Measurements from ENCODE around the gene ANKRD23.

ANKRD23 gene

DNA sequence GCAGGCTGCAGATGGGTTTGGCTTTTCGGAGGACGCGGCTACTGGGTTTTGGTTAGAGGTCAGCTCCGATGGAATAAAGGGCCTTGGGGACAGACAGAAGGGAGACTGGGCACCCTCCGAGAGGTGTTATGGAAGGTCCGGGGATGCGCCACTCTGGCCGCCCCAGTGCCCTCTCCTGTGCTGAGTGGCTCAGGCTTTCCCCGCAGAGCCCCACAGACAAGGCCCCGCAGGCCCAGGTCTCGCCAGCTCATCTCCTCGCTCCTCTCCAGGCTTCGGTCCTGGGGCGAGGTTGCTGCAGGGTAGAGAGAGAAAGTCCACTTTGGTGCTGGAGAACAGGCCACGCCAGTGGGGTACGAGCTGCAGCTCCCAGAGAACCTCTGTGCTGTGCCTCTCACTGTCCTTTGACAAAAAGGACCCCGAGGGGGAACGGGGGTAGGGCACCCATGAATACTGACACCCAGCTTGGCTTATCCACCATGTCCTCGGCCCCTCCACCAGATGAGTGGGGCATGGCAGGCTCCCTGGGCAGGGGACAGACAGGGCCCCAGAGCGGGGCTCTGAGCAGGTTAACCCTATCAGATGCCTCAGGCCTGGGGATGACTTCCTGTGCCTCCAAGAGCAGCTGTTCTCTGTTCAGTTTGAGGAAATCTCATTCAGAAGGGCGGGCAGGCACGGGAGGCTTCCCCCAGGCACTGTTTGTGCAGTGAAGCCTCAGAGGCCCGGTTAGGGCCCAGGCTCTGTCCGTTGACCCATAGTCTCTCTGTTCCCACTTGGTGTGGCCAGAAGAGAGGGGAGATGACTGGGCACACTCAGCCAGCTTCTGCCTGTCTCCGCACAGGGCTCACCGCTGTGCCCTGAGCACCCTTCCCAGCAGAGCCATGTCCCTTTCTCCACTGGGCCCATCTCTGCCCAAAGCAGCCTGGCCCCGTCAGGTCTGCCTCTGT, 43.5 kb downstream of the ANKRD23 start:
- TF ChIP-seq EGR1 (IDR thresholded peaks at IDR 0.05) = no peak
- no peak for TF ChIP-seq TAF1 (IDR thresholded peaks at IDR 0.05; ENCODE audit: low read depth)
- TF ChIP-seq EP300 (IDR thresholded peaks at IDR 0.05; ENCODE audit: borderline replicate concordance) = no peak
- TF ChIP-seq, protein P1, sequence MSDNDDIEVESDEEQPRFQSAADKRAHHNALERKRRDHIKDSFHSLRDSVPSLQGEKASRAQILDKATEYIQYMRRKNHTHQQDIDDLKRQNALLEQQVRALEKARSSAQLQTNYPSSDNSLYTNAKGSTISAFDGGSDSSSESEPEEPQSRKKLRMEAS (IDR thresholded peaks at IDR 0.05) = no peak
- TF ChIP-seq ZBTB7A (IDR thresholded peaks at IDR 0.05; ENCODE audit: low read depth) = no peak
- TF ChIP-seq USF1 (IDR thresholded peaks at IDR 0.05) = no peak
- no peak for TF ChIP-seq YY1 (IDR thresholded peaks at IDR 0.05; ENCODE audit: low read depth)
- no peak for TF ChIP-seq CREB1 (IDR thresholded peaks at IDR 0.05; ENCODE audit: low read depth)
- TF ChIP-seq, protein P2, sequence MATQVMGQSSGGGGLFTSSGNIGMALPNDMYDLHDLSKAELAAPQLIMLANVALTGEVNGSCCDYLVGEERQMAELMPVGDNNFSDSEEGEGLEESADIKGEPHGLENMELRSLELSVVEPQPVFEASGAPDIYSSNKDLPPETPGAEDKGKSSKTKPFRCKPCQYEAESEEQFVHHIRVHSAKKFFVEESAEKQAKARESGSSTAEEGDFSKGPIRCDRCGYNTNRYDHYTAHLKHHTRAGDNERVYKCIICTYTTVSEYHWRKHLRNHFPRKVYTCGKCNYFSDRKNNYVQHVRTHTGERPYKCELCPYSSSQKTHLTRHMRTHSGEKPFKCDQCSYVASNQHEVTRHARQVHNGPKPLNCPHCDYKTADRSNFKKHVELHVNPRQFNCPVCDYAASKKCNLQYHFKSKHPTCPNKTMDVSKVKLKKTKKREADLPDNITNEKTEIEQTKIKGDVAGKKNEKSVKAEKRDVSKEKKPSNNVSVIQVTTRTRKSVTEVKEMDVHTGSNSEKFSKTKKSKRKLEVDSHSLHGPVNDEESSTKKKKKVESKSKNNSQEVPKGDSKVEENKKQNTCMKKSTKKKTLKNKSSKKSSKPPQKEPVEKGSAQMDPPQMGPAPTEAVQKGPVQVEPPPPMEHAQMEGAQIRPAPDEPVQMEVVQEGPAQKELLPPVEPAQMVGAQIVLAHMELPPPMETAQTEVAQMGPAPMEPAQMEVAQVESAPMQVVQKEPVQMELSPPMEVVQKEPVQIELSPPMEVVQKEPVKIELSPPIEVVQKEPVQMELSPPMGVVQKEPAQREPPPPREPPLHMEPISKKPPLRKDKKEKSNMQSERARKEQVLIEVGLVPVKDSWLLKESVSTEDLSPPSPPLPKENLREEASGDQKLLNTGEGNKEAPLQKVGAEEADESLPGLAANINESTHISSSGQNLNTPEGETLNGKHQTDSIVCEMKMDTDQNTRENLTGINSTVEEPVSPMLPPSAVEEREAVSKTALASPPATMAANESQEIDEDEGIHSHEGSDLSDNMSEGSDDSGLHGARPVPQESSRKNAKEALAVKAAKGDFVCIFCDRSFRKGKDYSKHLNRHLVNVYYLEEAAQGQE (IDR thresholded peaks at IDR 0.05; ENCODE audit: low read depth) = no peak
- TF ChIP-seq NFIC (IDR thresholded peaks at IDR 0.05) = no peak
- no peak for TF ChIP-seq TEAD4 (IDR thresholded peaks at IDR 0.05)

DNA sequence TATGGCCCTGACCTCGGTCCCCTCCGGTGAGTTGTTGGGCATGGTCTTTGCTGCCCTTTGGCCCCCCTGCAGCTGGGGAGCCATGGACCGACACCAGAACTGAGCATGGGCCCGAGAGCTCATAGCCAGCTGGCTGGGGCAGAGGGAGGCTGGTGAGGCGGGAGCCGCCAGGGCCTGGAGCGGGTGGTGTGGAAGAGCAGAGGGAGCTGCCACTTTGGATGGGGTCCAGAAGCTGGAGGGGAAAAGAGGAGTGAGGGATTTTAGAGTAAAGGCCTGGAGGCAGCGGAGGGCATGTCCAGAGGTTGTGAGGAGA, 44.2 kb downstream of the ANKRD23 start:
- TF ChIP-seq ZBTB7A (IDR thresholded peaks at IDR 0.05; ENCODE audit: low read depth) = no peak
- TF ChIP-seq, protein P2 (IDR thresholded peaks at IDR 0.05; ENCODE audit: low read depth) = no peak
- TF ChIP-seq YY1 (IDR thresholded peaks at IDR 0.05; ENCODE audit: low read depth) = no peak
- no peak for TF ChIP-seq USF1 (IDR thresholded peaks at IDR 0.05)
- no peak for TF ChIP-seq RAD21 (IDR thresholded peaks at IDR 0.05; ENCODE audit: low read depth)
- TF ChIP-seq EGR1 (IDR thresholded peaks at IDR 0.05) = no peak
- TF ChIP-seq, protein P1 (IDR thresholded peaks at IDR 0.05) = no peak
- TF ChIP-seq FOXM1 (IDR thresholded peaks at IDR 0.05; ENCODE audit: borderline replicate concordance, low read depth) = no peak
- no peak for TF ChIP-seq EP300 (IDR thresholded peaks at IDR 0.05; ENCODE audit: borderline replicate concordance)
- no peak for TF ChIP-seq TAF1 (IDR thresholded peaks at IDR 0.05; ENCODE audit: low read depth)
- no peak for TF ChIP-seq CREB1 (IDR thresholded peaks at IDR 0.05; ENCODE audit: low read depth)

DNA sequence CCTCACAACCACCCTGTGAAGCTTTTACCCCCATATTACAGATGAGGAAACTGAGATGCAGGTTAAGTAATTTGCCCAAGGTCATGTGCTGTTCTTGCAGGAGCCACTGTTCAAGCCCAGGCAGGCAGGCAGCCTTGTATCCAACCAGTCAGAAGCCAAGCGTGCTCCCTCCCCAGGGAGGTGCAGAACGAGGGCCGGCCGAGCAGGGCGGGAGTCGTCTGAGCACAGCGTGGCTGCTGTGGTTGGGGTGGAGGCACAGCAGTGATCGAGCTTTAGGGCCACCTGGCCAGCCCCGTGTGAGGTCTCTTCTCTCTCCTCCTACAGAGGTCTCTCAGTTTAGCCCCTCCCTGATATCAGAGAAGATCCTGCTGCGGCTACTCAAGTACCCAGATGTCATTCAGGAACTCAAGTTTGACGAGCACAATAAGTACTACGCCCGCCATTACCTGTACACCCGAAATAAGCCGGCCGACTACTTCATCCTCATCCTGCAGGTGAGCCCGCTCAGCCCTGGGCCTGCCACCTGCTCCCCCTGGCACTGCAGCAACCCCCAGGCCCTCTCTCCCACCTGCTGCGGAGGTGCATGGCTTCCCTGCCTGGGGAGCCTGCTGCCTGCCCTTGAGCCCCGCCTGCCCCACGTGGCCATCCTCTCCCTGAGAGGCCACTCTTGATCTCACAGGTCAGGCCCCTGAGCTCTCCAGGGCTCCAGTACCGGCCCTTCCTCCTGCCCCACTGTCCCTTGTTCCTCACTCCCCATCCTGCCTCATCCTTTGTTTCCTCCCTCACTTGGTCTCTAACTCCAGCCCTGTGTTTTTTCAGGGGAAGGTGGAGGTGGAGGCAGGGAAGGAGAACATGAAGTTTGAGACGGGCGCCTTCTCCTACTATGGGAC, 44.8 kb downstream of the ANKRD23 start:
- TF ChIP-seq NFIC (IDR thresholded peaks at IDR 0.05) (no peak), FOXM1 (IDR thresholded peaks at IDR 0.05; ENCODE audit: borderline replicate concordance, low read depth) (no peak), TCF12 (IDR thresholded peaks at IDR 0.05; ENCODE audit: low read depth) (no peak)

DNA sequence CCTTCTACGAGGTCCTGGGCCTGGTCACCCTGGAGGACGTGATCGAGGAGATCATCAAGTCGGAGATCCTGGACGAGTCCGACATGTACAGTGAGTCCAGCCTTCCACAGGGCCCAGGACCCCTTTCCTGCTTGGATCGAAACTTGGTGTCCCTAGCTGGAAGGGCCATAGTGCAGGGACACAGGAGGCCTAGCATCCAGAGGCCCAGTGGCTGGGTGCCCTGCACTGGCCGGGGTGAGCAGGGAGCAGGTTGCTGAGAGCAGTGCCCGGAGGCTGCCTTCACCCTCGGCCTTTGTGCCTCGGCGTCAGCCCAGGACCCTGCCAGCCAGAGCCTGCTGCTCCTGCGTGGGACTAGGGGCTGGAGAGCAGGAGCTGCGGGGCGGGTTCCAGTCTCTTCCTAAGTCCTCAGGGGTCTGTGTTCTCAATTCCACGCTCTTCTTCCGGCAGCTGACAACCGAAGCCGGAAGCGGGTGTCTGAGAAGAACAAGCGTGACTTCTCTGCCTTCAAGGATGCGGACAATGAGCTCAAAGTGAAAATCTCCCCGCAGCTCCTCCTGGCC, 46.7 kb downstream of the ANKRD23 start:
- no peak for TF ChIP-seq FOXM1 (IDR thresholded peaks at IDR 0.05; ENCODE audit: borderline replicate concordance, low read depth)
- TF ChIP-seq, protein P1 (IDR thresholded peaks at IDR 0.05) = no peak

DNA sequence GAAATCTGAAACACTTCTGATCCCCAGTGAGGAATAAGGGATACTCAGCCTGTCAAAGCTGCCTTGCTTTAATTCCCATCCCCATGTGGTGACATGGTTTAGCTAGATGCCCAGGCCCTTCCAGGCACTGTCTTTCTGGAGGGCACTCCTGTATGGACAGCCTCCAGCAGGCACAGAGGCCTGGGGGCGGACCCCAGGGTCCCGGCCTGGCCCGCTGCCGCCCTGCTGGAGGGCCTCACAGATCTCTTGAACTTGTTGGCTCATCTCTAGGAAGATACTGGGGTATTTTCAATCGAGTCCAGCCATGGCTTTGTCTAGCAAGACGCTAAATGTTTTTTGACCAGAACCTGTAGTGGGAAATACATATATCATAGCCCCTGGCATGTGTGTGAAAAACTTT, 48.7 kb downstream of the ANKRD23 start:
- TF ChIP-seq FOXM1 (IDR thresholded peaks at IDR 0.05; ENCODE audit: borderline replicate concordance, low read depth) (no peak), YY1 (IDR thresholded peaks at IDR 0.05; ENCODE audit: low read depth) (no peak), TAF1 (IDR thresholded peaks at IDR 0.05; ENCODE audit: low read depth) (no peak), TEAD4 (IDR thresholded peaks at IDR 0.05) (no peak), EGR1 (IDR thresholded peaks at IDR 0.05) (no peak), CREB1 (IDR thresholded peaks at IDR 0.05; ENCODE audit: low read depth) (no peak), USF1 (IDR thresholded peaks at IDR 0.05) (no peak), RAD21 (IDR thresholded peaks at IDR 0.05; ENCODE audit: low read depth) (no peak)
- TF ChIP-seq, protein P2 (IDR thresholded peaks at IDR 0.05; ENCODE audit: low read depth) = no peak
- TF ChIP-seq, protein P1 (IDR thresholded peaks at IDR 0.05) = no peak
